Astrocyte of the spinal cord (primary cell): ENCODE measurements around the gene EPHA3.

Source experiments
- DNase-seq: peaks from one replicate; pipeline ENCODE4 v3.0.0; 2011; ENCODE audit warnings: low read depth, low spot score
- H3K4me3 ChIP-seq: 2 replicates; pipeline ENCODE4 v1.5.1; 2011; ENCODE audit warnings: low read depth, mild to moderate bottlenecking, low read length, moderate library complexity
- in situ Hi-C: cut with HindIII; loops from 2 replicates; pipeline ENCODE4 v1.10.0; 2017; ENCODE audit warnings: low sequenced_read_pairs
- TF ChIP-seq, protein P1 (sequence below): IDR thresholded peaks from 2 replicates; pipeline ENCODE4 v1.5.1; 2012; ENCODE audit warnings: low read depth, mild to moderate bottlenecking, low read length, inconsistent platforms

EPHA3 gene

DNA sequence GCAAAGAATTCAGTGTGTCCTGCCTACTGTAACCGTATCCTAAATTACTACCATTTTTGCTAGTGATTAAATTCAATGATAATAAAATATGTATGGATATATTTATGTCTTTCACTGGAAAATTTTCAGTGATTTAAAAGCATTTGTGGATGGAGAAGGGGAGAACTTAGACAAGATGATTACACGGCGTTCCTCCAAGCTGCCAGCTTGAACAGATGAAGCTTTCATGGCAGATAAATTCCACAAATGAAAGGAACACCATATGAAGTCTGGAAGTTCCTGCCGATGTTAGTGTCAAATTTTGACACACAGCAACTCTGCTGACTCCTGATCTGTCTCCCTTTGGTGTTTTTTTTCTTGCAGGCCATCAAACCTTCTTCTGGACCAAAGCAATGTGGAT lies 364.7 kb downstream of the EPHA3 start:
- no peak for DNase-seq
- in situ Hi-C loops, result no loop called here
- H3K4me3 ChIP-seq, result no peak overlapping the region
- TF ChIP-seq, protein P1, sequence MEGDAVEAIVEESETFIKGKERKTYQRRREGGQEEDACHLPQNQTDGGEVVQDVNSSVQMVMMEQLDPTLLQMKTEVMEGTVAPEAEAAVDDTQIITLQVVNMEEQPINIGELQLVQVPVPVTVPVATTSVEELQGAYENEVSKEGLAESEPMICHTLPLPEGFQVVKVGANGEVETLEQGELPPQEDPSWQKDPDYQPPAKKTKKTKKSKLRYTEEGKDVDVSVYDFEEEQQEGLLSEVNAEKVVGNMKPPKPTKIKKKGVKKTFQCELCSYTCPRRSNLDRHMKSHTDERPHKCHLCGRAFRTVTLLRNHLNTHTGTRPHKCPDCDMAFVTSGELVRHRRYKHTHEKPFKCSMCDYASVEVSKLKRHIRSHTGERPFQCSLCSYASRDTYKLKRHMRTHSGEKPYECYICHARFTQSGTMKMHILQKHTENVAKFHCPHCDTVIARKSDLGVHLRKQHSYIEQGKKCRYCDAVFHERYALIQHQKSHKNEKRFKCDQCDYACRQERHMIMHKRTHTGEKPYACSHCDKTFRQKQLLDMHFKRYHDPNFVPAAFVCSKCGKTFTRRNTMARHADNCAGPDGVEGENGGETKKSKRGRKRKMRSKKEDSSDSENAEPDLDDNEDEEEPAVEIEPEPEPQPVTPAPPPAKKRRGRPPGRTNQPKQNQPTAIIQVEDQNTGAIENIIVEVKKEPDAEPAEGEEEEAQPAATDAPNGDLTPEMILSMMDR, result no peak

DNA sequence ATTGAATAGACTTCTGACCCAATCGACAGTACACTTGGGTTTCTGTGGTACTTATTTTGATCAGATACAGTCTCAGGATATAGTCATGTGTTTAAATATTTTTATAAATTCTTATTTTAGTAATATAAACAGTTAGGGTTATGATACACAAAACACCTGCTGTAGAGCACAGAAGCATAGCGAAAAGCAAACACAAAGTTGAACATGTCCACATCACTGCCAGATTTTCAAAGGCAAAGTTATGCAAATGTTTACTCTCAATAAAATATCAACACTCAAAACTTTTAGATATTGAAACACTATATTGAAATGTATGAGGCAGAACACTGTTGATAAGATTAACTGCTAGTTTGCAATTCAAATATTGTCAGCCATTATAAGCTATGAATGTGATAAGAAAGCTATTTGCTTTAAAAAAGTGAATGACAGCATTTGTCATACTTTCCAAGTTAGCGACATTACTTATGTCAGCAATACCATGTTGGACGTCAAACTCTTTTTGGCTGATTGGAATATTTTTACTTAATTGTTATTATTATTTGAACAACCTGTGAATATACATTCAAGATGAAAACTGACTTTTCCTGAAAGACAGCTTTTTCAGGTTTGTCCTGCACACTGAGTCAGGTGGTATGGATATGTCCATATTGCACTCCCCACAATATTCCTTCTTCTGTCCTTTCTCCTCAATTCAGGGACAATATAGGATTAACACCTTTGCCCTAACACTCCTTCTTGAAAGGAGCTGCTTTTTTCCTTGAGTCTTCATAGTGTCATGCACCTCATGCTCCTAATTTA lies 367.1 kb downstream of the EPHA3 start:
- no peak for DNase-seq
- no peak overlapping the region for H3K4me3 ChIP-seq
- in situ Hi-C loops, result no loop called here
- TF ChIP-seq, protein P1, result no peak

DNA sequence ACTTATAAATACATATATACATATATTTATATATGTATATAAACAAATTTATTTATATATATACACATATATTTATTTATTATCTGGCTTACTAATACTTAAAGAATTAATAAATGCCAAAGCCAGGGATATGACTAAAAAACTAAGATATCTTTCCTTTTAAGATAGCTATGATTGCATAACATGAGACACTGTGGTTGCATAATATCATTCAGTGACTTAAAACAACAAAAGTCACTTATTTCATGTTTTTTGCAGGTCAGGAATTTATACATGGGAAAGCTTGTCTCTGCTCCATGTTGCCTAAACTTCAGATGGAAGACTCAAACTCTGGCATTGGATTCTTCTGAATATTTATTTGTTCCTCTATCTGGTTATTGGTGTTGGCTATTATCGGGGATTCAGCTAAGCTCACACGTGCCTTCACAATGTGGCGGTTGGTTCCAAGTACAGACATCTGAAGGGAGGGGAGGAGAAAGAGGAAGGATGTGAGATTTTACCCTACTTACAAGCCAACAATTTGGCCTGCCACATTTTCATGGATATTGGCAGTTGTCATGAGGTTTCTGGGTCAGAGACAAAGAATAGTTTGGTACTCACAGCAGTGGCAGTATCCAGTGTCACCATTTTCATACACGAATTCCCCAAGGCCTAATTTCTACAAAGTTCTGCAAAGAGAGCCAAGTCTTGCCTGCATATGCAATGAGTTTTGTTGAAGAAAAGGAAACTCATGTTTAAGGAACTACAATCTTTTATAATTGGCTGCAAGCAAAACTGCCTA lies 381.6 kb downstream of the EPHA3 start:
- no peak overlapping the region for H3K4me3 ChIP-seq
- TF ChIP-seq, protein P1, result no peak
- in situ Hi-C loops, result no loop called here
- no peak for DNase-seq

DNA sequence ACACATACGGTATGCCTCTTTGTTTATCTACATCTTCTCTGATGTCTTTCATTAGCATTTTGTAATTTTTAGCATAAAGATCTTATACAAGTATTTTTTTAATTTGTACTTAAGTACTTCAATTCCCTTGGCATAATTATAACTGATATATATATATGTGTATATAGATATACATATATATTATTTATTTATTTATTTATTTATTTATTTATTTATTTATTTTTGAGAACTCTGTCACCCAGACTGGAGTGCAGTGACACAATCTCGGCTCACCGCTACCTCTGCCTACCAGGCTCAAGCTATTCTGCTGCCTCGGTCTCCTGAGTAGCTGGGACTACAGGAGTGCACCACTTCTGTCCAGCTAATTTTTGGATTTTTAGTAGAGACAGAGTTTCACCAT lies 382.7 kb downstream of the EPHA3 start:
- TF ChIP-seq, protein P1, result no peak
- in situ Hi-C loops, result no loop called here
- no peak for DNase-seq
- H3K4me3 ChIP-seq, result no peak overlapping the region

DNA sequence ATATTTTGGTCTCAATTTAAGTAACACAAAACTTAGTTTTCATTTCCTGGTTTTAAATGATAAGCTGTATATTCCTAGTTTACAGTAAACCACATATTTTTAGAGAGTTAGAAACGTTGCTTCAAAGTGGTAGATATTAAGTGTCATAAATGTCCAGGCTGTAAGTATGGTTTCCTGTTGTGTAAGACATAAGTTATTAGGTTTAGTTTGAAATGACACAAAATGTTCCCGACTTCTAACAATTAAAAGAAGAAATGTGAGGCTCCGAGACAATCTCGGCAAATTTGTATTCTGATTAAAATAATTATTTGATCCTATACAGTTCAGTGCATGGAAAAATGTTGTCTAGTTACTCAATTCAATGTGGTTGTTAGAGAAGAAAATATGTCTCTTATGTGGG lies 387.3 kb downstream of the EPHA3 start:
- H3K4me3 ChIP-seq, result no peak overlapping the region
- in situ Hi-C loops, result no loop called here
- TF ChIP-seq, protein P1, result no peak
- no peak for DNase-seq

DNA sequence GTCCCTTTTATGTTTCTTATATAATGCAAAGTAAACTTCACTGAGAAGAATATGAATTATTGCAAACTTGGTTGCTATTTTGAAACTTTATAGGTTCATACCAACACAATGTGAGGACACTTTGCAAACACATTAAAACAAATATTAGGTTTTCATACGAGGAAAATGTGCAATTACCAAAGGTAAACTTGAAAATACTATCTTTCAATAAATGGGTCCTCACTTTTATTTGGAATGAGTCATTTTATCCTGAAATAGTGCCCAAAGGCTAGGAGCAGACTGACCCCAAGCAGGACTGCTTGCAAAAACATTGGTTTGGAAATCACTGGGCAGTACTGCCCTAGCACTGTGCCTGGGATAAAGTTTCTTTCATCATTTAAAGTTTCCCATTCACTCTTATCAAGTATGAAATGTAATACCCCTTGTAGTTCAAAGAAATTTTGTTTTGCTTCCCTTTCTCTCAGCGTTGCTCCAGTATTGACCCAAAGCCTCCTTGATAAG lies 396.5 kb downstream of the EPHA3 start:
- no peak for DNase-seq
- in situ Hi-C loops, result no loop called here
- no peak overlapping the region for H3K4me3 ChIP-seq
- TF ChIP-seq, protein P1, result no peak
